Measurements from ENCODE around the gene ZNF410.
"Not testable (repeated sequence)": the region's sequence is repeated elsewhere in the genome, so short reads cannot be mapped to it uniquely, and the experiment has no call there.

The ZNF410 gene

DNA sequence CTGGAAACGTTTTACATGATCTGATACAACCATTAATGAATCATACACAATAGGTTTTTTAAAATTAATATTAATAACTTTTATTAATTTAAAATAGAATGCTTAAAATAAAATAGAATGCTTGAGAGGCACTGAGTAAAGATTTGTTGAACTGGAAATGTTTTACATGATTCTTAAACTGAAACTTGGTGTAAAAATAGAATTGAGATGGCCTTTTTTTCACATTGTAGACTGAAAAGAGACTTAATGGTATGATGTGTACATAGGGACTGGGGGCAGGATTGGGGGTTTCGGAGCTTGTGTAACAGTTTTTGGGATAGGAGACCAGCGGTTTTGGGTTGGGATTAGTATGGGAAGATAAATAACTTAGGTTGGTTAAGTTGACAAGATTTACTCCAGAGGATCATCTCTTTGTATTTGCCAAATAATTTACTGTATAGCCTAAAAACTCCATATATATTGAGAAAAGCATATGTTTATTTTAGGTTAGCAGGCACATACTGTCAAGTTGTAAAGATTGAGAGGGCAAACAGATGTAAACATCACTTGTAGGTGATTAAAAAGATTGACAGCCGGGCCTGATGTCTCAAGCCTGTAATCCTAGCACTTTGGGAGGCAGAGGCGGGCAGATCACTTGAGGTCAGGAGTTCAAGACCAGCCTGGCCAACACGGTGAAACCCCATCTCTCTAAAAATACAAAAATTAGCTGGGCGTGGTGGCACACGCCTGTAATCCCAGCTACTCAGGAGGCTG, 2.0 kb upstream of the ZNF410 start:
- FAIRE-seq = peak; percentile 13

DNA sequence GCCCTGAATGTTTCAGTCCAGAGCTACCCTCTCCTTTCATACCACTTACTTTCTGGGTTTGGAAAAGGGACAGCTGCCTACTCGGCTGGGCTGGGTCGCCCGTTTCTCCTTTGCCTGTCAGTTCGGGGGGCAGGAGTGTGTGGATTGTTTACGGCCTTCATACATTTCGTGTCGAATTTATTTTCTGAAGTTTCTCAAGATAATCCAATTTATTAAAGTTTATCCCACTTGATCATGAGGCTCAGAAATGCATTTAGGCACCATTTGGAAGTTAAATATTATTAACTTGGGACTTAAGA, 608 bp downstream of the ZNF410 start:
- FAIRE-seq (no peak), DNase-seq (ENCODE audit: low spot score) (no peak)

More for the DNA sequence above, 2.0 kb upstream of the ZNF410 start:
- no peak for DNase-seq (ENCODE audit: low spot score)

DNA sequence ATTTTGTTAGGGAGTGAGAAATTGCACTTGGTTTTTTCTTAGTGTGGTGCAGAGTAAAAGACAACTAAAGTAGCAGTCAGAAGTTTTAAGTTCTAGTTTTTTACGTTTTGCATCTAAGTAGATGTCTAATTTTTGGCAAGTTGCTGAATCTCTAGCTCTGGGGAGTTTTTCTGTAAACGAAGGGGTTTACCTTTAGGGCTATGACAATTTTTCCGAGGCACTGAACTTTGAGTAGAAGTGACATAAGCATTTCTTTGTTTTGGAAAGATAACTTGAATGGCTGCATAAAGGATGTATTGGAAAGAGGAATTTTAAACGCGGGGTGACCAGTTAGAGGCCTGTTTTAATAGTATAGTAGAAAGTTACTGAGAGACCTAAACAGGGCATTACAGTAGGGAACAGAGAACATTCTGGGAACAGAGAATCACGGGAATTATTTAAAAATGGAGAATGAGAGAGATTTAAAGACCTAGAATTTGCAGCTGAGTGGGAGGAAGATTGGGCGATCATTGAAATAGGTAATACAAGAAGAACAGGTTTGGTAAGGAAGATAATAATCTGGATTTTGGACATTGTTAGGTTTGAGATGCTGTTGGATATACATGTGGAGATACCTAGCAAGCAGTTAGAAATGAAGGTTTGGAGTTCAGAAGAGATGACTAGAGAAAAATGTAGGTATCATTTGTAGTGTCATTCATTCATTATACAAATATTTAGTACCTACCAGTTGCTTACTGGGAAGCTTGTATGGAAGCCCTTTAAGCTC, 1.2 kb downstream of the ZNF410 start:
- no peak for DNase-seq (ENCODE audit: low spot score)
- no peak for FAIRE-seq

DNA sequence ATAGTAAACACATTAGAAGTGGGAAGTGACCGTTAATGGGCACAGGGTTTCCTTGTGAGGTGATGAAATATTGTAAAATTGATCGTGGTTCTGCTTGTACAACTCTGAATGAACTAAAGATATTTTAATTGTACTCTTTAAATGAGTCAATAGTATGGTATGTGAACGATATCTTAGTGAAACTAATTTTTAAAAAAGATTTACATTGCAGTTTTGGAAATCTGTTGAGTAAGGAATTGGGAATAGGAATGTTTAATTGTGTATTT, 1.7 kb downstream of the ZNF410 start:
- DNase-seq (ENCODE audit: low spot score) (no peak), FAIRE-seq (no peak)

DNA sequence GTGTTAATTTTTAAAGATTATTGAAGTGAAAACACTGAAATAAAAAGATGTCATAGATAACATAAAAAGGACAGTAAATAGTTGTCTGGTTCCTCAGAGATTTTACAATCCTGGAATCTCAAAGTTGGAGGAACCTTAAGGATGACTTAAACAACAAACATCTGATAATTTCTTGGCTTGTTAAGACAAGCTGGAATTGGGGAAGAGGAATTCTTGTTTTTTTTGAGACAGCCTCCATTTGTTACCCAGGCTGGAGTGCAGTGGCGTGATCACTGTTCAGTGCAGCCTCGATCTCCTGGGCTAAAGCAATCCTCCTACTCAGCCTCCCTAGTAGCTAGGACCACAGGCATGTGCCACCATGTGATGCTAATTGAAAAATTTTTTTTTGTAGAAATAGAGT, 2.3 kb downstream of the ZNF410 start:
- DNase-seq (ENCODE audit: low spot score) (no peak), FAIRE-seq (peak; percentile 35)

DNA sequence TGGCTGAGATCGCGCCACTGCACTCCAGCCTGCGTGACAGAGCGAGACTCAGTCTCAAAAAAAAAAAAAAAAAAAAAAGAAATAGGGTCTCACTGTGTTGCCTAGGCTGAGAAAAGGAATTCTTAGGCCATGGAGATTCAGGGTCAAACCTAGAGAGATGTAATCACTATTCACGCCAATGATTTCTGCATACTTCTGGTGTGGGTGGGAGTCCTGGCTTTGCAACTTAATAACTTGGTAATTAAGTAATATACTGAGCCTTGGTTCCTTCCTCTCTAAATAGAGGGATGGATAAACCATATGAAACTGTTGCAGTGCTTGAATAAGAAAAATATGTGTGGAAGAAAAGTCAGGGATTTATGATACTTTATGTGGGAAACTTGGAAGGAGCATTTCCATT, 2.7 kb downstream of the ZNF410 start:
- DNase-seq (ENCODE audit: low spot score) = no peak
- no peak for FAIRE-seq

DNA sequence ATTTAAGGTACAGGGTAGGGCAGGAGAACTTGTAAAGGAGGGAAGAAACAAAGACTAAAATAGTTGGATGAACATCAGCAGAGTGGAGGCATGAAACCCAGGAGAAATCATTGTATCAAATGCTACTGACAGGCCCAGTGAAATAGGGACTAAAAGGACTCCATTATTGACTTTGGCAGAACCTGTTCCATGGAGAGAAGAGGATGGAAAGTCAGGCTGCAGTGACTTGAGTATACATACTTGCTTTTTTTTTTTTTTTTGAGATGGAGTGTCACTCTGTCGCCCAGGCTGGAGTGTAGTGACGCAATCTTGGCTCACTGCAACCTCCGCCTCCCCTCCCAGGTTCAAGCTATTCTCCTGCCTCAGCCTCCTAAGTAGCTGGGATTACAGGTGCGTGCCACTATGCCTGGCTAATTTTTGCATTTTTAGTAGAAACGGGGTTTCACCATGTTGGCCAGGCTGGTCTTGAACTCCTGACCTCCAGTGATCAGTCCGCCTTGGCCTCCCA, 7.6 kb downstream of the ZNF410 start:
- not testable (repeated sequence) for DNase-seq (ENCODE audit: low spot score)

DNA sequence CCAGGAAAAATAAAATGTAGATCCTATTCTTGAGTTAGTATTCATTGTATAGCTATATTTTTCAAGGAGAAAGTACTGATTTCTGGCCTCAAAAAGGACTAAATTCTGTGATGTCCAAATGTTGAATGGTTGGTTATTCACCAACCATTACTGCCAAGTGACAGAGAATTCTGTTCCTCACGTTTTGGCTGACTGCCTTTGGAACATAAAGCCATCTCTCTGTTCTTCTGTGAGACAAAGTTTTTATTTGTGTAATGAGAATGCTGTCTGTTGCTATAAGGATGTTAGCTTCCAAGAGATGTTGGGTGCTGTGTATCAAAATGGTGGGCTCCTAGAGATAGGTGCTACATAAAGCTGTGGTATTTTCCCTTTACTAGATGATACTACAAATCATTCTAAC, 9.3 kb downstream of the ZNF410 start:
- peak; percentile 55 for FAIRE-seq
- no peak for DNase-seq (ENCODE audit: low spot score)

More for the DNA sequence above, 7.6 kb downstream of the ZNF410 start:
- not testable (repeated sequence) for FAIRE-seq

DNA sequence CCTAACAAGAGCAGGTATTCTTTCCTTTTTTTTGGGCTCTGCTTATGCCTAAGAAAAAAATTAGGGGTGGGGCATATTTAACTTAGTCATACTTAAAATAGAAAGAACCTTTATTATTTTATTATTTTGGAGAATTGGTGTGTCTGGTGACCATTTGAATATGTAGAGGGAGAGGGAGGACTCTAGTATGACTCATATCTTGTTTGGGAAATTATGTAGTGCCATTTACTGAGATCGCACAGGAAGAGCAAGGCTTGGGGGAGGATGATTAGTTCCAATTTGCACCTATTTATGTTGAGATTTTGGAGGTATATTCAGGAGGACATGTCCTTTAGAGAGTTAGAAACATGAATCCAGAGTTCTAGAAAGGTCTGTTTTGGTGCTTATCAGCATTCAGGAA, 9.9 kb downstream of the ZNF410 start:
- DNase-seq (ENCODE audit: low spot score) (no peak), FAIRE-seq (no peak)

DNA sequence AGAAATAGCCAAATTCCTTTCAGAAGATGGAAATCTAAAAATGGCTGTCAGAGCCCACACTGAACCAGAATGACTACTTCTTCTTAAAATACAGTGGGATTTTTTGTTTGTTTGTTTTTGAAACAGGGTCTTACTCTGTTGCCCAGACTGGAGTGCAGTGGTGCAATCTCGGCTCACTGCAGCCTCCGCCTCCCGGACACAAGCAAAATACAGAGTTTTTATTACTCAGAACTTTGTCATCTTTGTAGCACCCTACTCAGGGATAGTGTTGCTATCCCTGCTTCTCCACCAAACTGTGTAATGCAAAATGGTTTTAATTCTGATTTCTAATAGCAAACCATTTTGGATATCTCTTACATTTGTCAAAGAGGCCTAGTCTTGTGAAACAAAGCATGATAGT, 16.4 kb downstream of the ZNF410 start:
- DNase-seq (ENCODE audit: low spot score) (no peak), FAIRE-seq (no peak)

DNA sequence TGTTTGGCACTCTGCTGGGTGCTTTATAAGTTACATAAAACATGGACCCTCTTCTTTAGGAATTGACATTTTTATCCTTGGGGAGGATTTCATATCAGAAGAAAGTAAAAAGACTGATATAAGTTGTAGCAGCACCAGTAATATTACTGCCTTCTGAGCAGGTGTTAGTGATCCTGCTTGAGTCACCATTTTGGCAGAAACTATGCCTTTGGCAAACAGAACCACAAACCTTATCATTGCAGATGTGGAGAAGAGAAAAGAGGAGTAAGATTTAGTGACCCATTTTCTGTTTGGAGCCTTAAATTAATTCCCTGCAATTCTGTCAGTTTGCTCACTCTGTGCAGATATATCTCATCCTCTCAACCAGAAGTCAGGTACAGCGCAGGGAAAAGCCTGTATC, 23.0 kb downstream of the ZNF410 start:
- peak; percentile 9 for FAIRE-seq
- DNase-seq (ENCODE audit: low spot score) = no peak

DNA sequence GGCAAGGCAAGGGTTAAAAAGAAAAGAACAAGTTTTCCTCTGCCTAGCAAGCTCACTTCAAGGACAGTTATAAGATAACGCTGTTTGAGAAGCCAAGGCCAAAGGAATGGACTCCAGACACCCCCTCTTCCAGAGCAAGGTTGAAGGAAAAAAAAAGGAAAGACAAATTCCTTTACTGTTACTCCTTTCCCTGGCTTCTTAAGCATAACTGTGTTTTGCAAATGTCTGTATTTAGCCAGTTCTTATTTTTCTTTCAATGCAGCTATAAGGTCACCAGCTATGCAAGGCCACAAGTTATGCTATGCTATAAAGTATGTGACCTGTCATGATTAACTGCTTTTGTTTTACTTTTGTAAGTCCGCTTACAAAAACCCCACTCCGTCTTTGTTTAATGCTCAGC, 26.6 kb downstream of the ZNF410 start:
- no peak for DNase-seq (ENCODE audit: low spot score)
- peak; percentile 30 for FAIRE-seq

DNA sequence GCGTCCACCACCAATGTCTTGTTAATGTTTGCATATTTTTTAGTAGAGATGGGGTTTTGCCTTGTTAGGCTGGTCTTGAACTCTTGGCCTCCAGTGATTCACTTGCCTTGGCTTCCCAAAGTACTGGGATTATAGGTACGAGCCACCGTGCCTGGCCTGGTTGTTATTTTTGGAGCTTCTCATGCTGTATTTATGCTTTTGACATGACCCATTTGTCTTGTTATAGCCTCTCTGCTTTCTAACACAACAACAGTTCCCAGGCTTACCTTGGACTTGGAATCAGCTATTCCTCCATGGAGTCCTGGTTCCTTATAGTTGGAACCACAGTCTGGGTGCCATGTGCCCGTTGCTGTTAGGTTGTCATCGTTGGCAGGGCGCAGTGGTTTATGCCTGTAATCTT, 29.7 kb downstream of the ZNF410 start:
- FAIRE-seq = peak; percentile 46
- no peak for DNase-seq (ENCODE audit: low spot score)

DNA sequence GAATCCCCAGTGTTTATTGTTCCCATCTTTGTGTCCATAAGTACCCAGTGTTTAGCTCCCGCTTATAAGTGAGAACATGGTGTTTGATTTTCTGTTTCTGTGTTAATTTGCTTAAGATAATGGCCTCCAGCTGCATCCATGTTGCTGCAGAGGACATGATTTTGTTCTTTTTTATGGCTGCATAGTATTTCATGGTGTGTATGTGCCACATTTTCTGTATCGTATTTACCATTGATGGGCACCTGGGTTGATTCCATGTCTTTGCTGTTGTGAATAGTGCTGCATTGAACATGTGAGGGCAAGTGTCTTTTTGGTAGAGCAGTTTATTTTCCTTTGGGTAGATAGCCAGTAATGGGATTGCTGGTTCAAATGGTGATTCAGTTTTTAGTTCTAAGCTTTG, 32.8 kb downstream of the ZNF410 start:
- not testable (repeated sequence) for FAIRE-seq; DNase-seq (ENCODE audit: low spot score)

DNA sequence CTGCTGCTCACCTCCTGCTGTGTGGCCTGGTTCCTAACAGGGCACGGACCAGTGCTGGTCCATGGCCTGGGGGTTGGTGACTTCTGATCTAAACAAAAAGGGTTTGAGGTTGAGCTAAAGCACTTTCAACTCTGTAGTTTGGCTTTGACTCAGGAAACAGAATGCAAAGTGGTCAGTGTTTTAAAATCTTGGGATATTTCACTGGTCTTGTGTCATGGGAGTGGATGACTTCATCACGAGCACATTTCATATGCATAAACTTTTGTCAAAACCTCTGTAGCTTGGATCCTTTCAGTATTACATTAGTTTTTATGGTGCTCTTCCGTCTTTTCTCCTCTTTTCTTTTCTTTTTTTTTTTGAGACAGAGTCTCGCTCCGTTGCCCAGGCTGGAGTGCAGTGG, 37.7 kb downstream of the ZNF410 start:
- no peak for FAIRE-seq

DNA sequence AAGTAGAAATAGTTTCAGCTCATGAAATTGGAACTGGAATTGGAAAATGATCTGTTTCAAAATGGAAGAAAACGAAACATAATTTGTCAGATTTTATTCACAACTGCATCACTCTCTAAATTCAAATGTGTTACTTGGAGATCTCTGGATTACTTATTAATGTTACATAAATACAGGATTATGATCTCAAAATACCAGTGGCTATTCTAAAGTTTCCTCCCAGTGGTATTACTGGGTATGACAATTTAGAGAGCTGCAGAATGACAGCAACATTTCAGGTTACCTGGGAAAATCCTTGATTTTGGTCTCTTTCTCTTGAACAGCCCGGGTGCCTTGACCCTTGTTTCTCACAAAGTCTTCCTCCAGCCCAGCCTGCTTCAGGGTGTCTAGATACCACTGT, 49.0 kb downstream of the ZNF410 start:
- DNase-seq (ENCODE audit: low spot score) = peak; percentile 65
- peak; percentile 37 for FAIRE-seq

More for the DNA sequence above, 37.7 kb downstream of the ZNF410 start:
- DNase-seq (ENCODE audit: low spot score) = no peak

DNA sequence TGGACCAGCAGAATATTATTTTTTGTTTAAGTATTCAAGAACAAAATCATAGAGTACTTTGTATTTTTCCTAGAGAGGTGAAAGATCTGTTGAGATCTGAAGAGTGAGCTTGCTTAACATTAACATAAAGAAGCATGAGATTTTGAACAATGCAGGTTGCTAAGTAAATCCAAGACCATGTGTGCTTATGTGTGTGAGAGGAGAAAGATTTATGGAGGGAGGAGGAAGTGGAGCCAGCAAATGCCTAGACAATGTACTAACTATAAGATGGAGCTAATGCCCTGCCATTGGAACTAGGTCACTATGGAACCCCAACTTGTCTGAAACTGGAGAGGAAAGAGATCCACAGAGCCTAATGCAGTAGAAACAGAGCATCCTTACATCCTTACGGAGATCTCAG, 49.9 kb downstream of the ZNF410 start:
- no peak for DNase-seq (ENCODE audit: low spot score)
- FAIRE-seq = peak; percentile 58

DNA sequence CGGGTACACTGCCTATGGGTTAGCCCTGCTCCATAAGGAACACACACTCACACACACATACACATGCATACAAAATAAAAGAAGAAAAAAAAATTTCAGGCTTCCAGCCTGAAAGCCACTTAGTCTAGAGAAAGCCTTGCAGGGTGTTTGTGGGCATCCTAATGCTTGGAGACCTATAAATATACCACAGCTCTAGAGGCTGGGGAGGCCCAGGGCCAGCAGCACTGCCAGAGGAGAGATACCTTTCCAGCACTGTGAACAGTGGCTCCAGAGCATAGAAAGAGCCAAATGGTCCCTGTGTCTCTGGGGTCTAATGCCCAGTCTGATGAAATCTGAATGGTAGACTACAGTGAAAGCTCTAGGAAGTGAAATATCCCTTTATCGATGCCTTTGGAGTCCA, 50.4 kb downstream of the ZNF410 start:
- DNase-seq (ENCODE audit: low spot score) (no peak), FAIRE-seq (peak; percentile 13)

DNA sequence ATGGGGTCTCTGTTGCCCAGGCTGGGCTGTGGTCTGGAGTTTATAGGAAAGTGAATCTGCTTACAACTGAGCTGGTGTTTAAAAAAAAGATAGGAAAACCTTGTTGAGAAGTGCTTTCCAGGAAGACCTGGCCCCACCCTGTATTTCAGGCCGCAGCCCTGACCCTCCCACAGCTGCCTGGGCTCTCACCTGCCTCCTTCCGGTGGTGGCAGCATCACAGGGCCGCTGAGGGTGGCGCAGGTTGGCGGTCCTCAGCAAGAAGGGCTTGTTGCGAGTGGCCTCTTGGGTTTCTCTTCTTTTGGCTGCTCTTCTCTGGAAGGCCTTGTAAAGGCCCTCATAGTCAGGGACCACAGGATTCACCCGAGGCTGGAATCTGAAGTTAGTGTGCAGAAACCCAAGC, 55.5 kb downstream of the ZNF410 start:
- DNase-seq (ENCODE audit: low spot score) (no peak), FAIRE-seq (no peak)

DNA sequence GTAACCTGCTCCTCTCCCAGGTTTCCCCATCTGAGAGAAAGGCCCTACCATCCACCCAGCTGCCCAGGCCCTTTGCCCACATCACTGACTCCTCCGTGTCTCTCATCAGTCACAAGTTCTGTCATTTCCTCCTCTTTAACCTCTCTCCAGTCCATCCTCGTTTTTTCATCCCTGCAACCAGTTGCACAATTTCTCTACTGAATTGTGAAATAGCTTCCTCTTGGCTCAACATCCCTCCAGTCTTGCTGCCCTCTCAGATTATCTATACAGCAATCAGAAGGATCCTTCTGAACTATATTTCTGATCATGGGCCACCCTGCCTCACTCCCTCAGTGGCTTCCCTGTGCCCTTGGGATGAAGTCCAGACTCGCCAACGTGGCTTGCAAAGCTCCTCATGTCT, 56.4 kb downstream of the ZNF410 start:
- DNase-seq (ENCODE audit: low spot score) = no peak
- peak; percentile 52 for FAIRE-seq

DNA sequence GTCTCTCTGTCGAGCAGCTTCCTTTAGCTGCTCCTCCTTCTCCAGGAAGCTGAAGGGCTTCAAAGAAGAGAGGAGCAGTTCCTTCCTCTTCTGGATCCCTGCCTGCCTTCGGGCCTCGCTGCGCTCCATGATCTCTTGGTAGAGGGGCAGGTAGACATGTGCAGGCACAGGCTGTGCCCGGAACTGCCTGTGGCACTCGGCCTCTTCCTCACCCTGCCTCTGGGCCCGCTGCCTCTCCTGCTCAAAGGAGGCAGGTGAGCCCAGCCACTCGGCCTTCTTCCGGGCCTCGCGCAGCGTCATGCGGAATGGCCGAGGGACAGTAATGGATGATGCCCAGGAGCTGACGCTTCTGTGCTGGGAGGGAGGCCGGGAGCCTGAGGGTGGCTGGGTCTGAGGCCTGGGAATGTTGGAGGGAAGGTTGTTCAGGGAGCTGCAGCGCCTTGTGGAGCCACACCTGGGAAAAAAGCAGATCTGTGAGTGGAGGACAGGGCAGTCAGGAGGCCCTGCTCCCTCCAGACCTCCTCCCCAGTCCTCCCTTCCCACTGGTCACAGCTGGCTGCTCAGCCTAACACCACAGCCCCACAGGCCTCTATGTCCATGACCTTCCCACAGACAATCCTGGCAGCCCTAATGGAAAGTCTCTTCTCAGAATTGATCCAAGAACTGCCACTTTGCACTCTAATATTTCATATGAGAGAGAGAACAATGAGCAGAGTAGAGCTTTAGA, 57.9 kb downstream of the ZNF410 start:
- DNase-seq (ENCODE audit: low spot score) = no peak
- no peak for FAIRE-seq

DNA sequence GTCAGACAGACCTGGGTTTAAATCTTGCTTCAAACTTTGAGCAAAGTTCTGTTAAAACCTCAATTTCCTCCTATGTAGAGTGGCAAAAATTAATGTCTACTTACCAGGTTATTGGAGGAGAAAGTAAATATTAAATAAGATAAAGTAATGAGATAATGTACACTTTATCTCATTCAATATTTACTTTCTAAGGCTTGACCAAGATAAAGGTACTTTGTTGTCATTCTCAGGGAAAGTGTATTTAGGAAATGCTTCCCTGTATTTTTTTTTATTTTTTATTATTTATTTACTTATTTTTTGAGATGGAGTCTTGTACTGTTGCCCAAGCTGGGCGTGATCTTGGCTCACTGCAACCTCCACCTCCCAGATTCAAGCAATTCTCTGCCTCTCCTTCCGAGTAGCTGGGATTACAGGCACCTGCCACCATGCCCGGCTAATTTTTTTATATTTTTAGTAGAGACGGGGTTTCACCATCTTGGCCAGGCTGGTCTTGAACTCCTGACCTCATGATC, 58.6 kb downstream of the ZNF410 start:
- DNase-seq (ENCODE audit: low spot score) (no peak), FAIRE-seq (no peak)

Data from urothelium cell line (cell line).